T-helper 2 cell (primary cell): ENCODE data around the gene HAS3.

ENCODE experiments used
- DNase-seq, 5 experiments: peaks; one replicate each; pipeline versions ENCODE4 v3.0.0 to v3.0.0-alpha.2; 2012 to 2022

The HAS3 gene

GRCh38 chr16:69150146-69150865, 44.9 kb downstream of the HAS3 start:
- DNase-seq = peak in 3 of 5 experiments; percentile 9 to 69 (median 39)

GRCh38 chr16:69157196-69157595, 51.7 kb downstream of the HAS3 start:
- DNase-seq = no peak

GRCh38 chr16:69160192-69160591, 54.7 kb downstream of the HAS3 start:
- DNase-seq = no peak

- no peak for DNase-seq
Observed at GRCh38 chr16:69165584-69165983, 60.1 kb downstream of the HAS3 start.

- DNase-seq = peak in 3 of 5 experiments; percentile 6 to 78 (median 71)
Observed at GRCh38 chr16:69166221-69166833, 60.9 kb downstream of the HAS3 start.

DNA sequence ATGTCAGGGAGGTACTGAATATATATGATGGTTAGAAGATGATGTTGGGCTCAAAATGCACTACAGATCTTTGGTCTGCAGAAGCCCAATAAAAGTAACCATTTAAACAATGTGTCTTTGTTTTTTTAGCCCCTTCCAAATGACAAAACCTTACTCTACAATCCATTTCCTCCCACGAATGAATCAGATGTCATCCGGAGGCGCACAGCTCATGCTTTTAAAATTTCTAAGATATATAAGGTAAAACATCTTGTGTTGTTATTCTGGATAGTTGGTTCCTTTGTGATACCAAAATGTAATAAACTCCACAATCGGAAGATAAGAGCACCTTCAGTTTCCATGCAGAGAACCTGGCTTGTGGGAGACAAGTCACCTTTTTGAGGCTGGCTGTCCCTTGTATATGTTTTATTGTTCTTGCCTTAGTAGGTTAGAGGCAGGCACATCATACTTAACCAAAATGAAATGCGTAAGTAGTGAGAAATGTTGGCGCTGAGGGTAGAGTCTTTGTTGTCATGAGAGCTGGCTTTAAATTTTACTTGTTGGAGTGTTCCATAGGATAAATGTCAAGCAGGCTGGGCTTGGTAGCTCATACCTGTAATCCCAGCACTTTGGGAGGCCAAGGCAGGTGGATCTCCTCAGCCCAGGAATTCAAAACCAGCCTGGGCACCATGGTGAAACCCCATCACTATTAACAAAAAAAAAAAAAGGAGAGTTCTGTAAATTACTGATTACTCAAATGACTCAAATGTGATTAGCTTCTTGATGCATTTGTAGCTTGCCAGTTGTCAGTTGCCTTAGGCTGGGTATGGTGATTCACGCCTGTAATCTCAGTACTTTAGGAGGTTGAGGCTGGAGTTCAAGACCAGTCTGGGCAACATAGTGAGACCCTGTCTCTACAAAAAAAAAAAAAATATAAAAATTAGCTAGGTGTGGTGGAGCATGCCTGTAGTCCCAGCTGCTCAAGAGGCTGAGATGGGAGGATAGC, 61.8 kb downstream of the HAS3 start:
- DNase-seq = peak in 1 of 5 experiments; percentile 23
